GM18499 (cell line): ENCODE results near the gene TAF7L.
"Not testable (repeated sequence)": the region's sequence is repeated elsewhere in the genome, so short reads cannot be mapped to it uniquely, and the experiment has no call there.

Source experiments
- ATAC-seq: cut with Tn5 transposase; IDR thresholded peaks from one replicate; pipeline ENCODE4 v1.9.1; 2021; ENCODE audit warnings: moderate number of reproducible peaks; ENCODE audit not compliant: insufficient read depth, unreplicated experiment

The TAF7L gene

GRCh38 chrX:101290957-101291603, at the start of gene TAF7L:
Gene TAF7L (minus strand): TSS chrX:101291334. CDS start chrX:101287543, 3,791 bp downstream.
- ATAC-seq = no peak

DNA sequence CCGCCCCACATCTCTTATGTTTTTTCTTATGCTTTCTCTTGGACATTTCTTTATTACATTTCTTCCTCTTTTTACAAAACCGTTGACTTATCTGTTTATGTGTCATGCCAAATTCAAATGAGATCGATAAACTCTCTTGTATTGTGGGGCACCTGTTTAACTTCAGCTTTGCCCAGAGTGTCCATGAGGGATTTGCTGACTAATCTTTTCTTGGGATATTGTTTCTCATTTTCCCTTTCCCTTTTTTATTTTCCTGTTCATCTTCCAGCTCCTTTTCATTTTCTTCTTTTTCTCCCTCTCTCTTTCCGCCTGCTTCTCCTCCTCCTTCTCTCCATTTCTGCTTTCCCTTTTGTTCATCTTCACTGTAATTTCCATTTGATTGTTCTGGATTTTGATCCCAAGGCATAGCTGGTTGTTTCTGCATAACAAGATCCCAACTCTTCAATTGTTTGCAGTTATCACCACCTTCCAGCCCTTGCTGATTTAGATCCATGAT, 46.7 kb upstream of the TAF7L start:
- ATAC-seq = no peak

- ATAC-seq = not testable (repeated sequence)
These were observed 43.2 kb upstream of the TAF7L start for GRCh38 chrX:101334310-101334709.

- ATAC-seq = not testable (repeated sequence)
These were observed 35.5 kb upstream of the TAF7L start for GRCh38 chrX:101326600-101326999.

- no peak for ATAC-seq
These were observed 12.7 kb upstream of the TAF7L start for GRCh38 chrX:101303790-101304189.

GRCh38 chrX:101295603-101296002, 4.5 kb upstream of the TAF7L start:
- ATAC-seq = not testable (repeated sequence)

DNA sequence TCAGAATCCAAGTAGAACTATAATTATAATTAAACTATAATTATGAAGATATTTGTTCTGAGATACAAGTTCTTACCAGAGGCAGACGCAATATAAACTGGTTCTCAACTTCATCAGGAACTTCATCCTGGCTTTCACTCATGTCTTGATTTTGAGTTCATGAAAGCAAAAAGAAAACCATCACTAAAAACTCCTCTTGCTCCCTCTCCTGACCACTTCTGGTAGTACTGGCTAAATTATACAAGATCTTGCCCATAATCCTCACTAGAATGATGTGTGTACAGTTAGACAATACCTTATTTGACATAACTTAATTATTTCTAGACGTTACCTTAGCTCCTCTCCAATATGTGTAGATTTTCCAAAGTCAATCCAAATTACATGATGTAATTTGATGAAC, 3.7 kb downstream of the TAF7L start:
- ATAC-seq = no peak

GRCh38 chrX:101276238-101276637, 14.9 kb downstream of the TAF7L start:
- no peak for ATAC-seq

DNA sequence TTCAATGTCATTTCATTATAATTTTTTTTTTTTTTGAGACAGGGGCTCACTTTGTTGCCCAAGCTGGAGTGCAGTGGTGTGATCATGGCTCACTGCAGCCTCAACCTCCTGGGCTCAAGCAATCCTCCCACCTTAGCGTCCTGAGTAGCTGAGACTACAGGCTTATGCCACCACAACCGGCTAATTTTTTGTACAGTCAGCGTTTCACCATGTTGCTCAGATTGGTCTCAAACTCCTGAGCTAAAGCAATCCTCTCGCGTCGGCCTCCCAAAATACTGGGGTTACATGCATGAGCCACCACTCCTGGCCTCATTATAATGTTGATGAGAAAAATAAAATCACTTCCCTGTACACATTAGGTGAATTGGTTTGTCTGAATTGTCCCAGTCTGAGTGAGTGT, 16.9 kb downstream of the TAF7L start:
- no peak for ATAC-seq

GRCh38 chrX:101265869-101266428, 25.2 kb downstream of the TAF7L start:
- no peak for ATAC-seq

DNA sequence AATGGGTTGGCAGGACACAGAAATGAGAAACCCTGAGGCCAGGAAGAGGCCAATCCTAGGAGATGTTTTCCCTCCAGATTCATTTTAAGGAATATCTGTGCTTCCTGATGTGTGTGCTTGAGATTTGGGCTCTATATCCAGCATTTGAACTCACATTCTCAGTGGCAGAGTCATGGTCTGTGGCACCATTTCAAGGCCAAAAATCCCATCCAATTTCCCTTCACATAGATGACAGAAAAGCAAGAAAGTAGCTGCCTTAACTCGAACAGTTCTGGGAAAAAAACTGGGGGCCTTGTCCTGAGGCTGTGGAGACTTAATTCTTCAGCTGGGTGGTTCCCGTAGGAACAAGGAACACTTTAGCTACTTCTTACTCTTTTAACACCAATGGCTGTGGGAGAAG, 27.4 kb downstream of the TAF7L start:
- ATAC-seq = no peak

- no peak for ATAC-seq
These were observed 28.5 kb downstream of the TAF7L start for GRCh38 chrX:101262590-101262989.

DNA sequence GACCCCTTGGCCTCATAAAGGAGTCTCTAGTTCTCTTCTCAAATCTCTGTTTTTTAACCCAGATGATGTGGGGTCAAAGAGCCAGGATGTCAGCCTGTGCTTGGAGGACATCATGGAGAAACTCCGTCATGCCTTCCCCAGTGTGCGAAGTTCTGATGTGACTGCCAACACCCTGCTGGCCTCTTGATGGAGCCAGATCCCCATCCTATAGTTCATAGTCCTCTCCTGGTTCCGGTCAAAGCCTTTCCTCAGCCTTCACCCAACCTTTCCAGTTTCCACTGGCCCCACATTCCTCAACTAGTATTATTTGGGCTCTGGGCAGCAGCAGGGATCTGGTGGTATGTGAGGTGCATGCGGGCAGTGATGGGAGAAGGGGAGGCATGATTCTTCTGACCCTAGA, 30.7 kb downstream of the TAF7L start:
- ATAC-seq = no peak

GRCh38 chrX:101258259-101258581, 32.9 kb downstream of the TAF7L start:
- ATAC-seq = no peak

DNA sequence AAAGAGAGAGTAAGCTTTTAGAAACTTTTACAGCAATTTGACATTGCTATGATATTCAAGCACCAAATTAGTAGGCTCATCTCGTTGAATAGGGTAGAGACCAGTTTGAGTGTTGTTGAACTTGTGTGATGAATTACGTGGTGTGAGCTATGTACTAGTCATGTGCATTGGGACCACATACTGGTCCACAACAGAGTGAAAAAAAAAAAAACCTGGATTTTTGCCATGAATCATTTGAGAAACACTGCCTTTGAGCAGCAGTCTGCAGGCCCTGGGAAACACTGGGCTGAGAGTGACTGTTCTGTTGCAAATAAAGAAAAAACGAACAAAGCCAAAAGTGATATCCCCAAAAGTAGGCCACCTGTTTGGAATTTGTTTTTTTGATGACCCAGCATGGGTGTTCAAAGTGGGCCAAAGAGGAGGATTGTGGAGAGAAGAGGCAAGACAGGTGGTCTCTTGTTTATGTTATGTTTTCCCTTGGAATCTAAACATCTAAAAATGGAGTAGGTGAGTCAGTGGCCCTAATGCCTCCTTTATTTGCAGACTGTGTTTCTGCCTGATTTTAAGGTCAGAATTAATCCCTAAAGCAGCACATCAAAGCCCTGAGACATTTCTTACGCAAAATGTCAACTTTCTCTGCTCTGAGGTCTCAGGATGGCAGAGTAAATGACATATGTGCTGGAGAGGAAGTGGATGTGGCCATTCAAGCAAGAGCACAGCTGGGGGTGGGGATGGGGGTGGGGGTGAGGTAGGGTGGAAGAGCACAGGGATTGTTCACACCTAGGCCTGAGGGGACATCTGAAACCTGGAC, 33.5 kb downstream of the TAF7L start:
- ATAC-seq = no peak

- ATAC-seq = no peak
These were observed 38.5 kb downstream of the TAF7L start for GRCh38 chrX:101252634-101253033.

- ATAC-seq = no peak
These were observed 49.6 kb downstream of the TAF7L start for GRCh38 chrX:101241531-101241930.

DNA sequence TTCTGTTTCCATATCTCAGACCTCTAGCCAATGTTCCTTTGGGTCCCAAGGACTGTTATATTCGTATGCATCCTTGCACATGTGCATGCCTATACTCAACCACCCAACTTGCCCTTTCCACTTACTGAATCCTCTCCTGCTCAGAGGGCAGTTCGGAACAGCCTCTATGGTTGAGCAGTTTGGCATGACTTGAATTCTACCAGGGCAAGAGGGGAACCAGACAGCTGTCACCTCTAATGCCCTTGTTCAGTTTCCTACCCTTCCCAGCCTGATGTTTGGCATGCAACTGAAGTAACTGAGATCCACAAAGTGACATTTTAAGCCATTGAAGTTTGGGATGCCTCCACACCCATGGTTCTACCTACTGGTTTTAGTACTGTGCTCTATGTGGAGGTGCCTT, 54.1 kb downstream of the TAF7L start:
- no peak for ATAC-seq

- no peak for ATAC-seq
These were observed 58.8 kb downstream of the TAF7L start for GRCh38 chrX:101232316-101232715.

- no peak for ATAC-seq
These were observed 60.1 kb downstream of the TAF7L start for GRCh38 chrX:101231080-101231479.

GRCh38 chrX:101230636-101231035, 60.5 kb downstream of the TAF7L start:
- no peak for ATAC-seq
